Epidermal melanocyte (primary cell): ENCODE measurements around the gene SLC22A12.

Experiments
- DNase-seq: peaks from one replicate; pipeline ENCODE4 v3.0.0; 2011; ENCODE audit warnings: low spot score; ENCODE audit not compliant: insufficient read length

The SLC22A12 gene

DNA sequence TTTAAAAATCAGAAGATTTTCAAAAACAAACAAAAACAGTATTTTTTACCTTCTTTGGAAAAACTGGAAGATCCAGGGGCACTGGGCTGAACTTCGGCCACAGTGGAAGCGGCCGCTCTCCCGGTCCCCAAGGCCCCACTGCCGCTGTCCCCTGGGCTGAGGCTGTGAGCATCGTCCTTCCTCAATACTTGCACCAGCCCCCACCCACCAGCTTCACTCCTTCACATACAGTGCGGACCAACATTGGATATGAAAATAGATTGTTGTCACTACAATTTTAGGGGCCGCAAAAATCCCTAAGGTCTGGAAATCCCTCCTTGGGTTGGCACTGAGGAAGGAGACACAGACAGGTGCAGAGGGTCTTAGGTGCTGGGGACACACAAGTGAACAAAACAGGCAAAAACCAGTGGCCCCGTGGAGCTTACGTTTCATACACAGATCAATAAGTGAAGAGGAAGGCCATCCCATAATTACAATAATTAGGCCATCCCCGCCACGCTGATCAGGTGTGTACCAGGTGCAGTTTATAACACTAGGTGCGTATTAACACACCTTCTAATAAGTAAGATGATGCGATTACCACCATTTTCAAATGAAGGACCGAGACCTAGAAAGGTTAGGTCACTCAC, 28.2 kb upstream of the SLC22A12 start:
- no peak for DNase-seq

DNA sequence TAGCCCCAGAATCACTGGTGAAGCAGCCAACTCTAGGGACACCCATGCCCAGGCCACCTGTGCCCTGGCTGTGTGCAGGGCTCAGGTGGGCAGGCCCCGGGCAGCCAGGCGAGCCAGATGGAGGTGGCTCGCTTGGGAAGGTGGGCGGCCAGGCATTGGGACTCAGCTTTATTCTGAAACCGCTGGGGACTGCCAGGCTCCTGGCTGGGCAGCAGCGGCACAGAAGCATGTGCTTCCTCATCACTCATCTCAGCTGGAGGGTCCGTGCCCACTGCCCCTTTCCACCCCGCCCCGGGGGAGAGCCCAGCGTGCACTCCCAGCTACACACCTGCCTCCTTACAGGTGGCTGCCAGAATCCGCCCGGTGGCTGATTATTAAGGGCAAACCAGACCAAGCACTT, 27.1 kb upstream of the SLC22A12 start:
- DNase-seq, result no peak

GRCh38 chr11:64564419-64564818, 26.6 kb upstream of the SLC22A12 start:
- no peak for DNase-seq

GRCh38 chr11:64564947-64565889, 25.8 kb upstream of the SLC22A12 start:
- DNase-seq, result no peak

DNA sequence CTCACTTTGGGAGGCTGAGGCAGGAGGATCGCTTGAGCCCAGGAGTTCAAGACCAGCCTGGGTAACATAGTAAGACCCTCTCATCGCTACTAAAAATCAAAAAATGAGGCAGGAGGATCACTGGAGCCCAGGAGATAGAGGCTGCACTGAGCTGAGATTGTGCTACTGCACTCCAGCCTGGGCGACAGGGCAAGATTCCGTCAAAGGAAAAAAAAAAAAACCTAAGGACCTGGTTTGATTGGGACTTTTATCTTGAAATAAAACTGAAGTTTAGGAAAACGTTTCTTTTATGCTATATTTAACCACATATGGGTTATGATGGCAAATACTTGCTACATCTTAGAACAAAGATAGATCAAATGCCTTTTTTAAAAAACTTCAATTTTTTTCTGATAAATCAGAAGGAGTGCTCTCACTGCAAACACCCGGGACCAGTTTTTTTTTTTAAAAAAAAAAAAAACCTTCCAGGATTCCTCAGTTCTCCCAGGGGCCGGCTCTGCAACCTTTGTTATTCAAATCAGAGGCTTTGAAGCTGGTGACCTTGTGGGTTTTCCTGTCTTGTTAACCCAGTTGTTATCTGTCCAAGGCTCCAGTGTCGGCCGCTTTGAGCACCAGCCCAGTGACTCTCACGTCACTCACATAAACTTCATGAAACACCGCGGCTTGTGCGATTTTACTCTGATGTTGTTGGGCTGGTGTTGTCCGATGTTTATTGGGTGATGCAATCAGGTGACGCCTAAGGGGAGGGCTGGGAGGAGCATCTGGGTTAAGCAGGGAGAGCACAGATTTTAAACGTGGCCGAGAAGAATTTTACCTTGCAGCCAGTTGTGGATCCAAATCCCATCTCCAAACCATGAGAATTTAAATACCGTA, 24.7 kb upstream of the SLC22A12 start:
- DNase-seq, result peak; percentile 31

DNA sequence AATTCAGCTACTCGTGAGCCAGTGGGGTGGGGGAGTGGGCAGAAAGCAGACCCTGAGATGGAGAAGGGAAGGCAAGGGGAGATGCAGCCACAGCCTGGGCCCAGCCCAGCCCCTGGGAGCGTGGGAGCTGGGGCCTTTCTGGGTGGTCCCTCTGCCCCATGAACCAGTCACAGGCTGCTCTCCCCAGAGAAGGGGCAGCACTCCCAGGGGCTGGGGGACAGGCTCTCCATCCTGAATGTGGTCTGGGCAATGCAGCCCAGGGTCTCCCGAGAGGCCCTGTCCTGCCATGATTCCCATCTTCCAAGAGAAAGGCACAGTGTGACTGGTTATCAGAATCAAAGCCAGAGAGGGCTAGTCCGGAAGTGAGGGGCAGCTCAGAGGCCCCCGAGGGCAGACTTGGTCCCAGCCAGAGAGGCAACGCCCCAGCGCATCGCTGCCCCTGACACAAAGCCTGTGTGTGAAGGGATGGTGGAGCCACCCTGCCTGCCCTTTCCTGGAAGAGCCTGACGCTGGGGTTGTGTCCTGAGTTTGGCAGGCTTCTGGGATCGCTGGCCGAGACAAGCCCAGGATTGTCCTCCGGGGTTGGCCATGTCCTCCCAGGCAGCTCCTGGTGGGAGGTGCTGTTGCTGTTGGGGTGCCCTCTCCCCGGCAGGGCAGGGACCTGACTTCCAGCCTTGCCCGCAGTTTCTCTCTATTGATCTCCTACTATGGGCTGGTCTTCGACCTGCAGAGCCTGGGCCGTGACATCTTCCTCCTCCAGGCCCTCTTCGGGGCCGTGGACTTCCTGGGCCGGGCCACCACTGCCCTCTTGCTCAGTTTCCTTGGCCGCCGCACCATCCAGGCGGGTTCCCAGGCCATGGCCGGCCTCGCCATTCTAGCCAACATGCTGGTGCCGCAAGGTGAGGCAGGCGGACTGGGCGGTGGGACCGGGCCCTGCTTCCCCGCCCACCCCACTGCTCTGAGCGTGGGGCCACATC, 23.8 kb upstream of the SLC22A12 start:
- no peak for DNase-seq

DNA sequence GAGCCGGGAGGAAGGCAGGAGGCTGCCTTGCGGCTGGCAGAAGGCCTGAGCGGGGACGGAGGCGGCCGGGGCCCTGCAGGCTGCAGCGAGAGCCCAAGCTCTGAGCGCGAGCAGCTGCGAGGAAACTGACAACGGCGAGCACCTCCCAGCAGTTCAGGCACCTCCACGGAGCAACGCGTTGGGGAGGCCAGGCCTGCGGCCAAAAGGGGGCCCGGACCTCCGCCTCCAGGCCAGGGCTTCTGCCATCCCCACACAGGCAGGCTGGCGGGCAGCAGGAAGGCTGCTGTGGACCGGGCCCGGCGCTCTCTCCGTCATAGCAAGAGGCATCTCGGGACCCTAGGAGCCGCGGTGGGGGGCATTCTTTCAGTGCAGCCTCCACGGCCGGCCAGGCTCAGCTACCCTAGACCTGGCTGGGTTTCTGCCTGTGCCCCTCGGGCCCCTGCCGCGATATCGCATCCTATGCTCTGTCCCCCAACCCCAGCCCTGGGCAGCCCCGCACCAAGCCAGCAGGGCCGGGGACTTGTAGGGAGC, 22.9 kb upstream of the SLC22A12 start:
- no peak for DNase-seq

- no peak for DNase-seq
These were observed 22.4 kb upstream of the SLC22A12 start for GRCh38 chr11:64568584-64569140.

GRCh38 chr11:64569300-64569970, 21.6 kb upstream of the SLC22A12 start:
- DNase-seq, result no peak

DNA sequence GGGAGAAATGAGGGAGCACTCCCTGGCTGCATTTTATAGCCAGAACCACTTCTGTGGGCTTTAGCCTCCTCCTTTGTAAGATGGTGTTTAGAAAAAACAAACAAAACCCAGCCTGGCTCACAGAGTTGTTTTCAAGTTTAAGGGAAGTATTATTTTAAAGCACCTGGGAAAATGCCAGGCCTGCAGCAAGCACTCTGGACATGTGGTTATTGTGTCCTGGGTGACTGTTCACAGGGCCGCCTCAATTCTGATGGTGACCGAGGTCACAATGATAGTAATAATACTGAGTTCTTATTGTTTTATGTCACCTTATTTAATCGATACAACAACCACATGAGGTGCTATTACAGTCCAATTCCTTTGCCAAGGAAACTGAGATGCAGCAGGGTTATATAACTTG, 20.7 kb upstream of the SLC22A12 start:
- no peak for DNase-seq

DNA sequence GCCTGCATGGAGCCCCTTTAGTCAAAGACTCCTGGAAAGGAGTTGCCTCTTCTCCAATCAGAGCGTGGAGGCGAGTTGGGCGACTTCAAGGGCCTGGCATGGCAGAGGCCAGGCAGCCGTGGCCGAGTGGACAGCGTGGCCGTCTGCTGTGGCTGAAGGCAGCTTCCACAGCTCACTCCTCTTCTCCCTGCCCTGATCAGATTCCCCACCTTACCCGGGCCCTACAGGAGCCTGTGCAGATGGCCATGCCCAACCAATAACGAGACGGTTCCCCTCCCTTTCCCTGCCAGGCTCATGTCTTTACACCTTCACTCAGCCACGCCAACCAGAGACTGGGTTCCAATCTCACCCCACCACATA, 20.0 kb upstream of the SLC22A12 start:
- no peak for DNase-seq

DNA sequence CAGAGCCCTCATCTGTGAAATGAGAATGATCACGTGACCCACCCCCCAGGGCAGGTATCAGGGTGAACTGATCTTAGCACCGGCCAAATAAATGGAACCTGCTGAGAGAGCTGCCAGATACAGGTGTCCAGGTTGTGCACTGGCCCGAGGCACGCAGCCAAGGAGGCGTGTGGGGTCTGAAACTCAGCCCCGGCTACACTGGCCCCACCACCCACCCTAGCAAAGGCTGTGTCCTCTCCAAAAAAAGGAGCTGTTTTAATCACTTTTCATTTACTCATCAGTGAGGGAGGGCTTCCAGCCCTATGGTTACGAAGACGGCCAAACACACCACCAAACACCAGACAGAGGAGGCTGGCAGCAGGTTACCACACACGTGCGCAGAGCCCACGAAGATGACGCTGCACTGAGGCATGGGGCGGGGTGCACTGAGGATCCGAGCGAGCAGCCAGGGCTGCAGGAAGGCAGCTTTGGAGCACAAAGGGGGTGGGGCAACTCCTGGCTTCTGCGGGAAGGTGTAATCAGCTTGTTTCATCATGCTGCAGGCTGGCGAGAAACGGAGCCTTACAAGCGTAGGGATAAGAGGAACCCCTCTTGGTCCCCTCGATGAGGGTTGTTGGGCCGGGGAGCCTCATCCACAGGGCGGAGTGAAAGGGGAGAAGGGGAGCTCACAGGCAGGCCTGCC, 19.5 kb upstream of the SLC22A12 start:
- DNase-seq, result no peak

GRCh38 chr11:64572143-64572542, 18.9 kb upstream of the SLC22A12 start:
- DNase-seq, result no peak

DNA sequence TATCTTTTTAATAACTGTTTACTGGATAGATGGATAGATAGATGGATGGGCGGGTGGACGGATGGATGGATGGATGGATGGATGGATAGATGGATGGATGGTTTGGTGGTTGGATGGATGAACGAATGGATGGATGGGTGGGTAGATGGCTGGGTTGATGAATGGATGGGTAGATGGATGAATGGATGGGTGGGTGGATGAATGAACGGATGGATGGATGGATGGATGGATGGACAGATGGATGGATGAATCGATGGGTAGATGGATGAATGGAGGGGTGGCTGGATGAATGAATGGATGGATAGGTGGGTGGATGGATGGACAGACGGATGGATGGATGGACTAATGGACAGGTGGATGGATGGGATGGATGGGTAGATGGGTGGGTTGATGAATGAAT, 13.8 kb upstream of the SLC22A12 start:
- no peak for DNase-seq

DNA sequence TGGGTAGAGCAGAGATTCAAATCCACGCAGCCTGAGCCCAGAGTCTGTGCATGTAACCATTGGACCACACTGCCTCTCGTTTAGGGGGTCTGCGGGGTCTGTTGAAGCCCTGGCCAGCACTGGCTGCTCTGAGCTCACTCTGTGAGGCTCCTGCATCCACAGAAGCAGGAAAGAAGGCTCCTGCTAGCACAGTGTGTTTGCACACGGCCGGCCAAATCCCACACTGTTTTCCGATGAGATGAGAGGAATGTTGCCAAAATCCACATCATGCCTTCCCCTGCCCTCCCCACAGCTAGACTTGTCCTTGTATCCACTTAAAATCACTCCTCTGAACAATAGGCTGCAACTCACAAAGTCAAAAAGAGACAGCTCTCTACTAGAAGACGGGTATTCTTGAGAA, 10.6 kb upstream of the SLC22A12 start:
- DNase-seq, result no peak

DNA sequence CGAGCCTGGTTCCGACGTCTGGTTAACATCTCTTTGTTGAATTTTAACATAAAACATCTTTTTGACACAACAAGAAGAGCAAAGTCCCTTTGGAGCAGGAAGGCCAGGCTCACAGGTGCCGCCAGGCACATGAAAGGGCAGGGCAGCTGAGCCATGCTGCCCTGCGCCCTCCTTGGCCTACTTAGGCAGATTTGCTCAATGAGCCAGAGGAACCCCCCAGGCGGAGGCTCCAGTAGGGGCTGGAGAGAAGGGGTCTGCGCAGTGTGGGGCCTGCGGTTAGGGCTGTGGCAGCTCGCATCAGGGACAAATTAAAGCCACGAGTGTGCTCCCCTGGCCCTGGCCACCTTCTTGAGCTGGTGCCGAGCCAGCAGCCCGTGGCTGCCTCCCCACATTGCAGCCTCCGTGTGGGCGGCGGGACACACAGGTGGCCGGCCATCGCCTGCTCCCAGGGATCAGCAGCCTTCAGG, 9.9 kb upstream of the SLC22A12 start:
- no peak for DNase-seq

DNA sequence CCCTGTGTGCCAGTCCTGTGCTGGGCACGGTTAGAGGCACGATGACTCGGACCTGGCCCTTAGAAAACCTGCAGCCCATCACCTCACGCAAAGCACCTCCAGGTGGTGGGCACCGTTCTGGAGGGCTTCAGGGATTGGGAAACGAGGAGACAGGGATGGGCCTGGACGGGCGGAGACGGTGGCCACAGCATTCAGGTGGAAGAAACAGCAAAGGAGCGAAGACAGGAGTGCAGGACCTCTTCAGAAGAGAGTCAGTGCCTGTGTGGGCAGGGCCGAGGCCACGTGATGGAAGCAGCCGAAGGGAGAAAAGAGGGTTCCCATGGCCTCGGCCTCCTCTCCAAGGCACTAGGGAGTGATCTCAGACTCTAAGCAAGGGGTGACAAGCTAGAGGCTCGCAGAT, 8.1 kb upstream of the SLC22A12 start:
- no peak for DNase-seq

- DNase-seq, result no peak
These were observed 7.4 kb upstream of the SLC22A12 start for GRCh38 chr11:64583296-64584262.
